Pancreas (tissue), 10 donors: ENCODE results near the gene XIRP1. TPM values are rescaled to one million over a fixed set of nuclear protein-coding genes. Genes with fewer than 3 reads are reported as not detected.

Experiments used
- ATAC-seq, 4 donors: fragments of 200-7000 bp; cut with Tn5 transposase; one replicate each; pipeline versions ENCODE4 v1.8.0 to v1.9.1; 2020; ENCODE audit warnings: mild to moderate bottlenecking in 4 of 4, moderate library complexity in 4 of 4
- DNase-seq, 6 donors: peaks; one replicate each; pipeline ENCODE4 v3.0.0-alpha.2; 2020
- FAIRE-seq: peaks from 2 replicates; lab custom pipeline; 2012; peaks lifted over from hg19 to GRCh38; lab: Jason Lieb, UNC
- H3K27ac ChIP-seq, 4 donors: fragments of 200-600 bp; sonication (generic); 1 replicate in 3 of 4; 2 replicates in 1 of 4; pipeline versions ENCODE4 v1.5.0 to v1.8.0; 2020
- H3K27me3 ChIP-seq, 4 donors: fragments of 200-600 bp; one replicate each; pipeline ENCODE4 v1.8.0; 2021
- H3K36me3 ChIP-seq, 3 donors: fragments of 200-600 bp; sonication (generic) in 1 of 3; one replicate each; pipeline versions ENCODE4 v1.5.0 to v1.8.0; 2020 to 2021
- H3K4me1 ChIP-seq, 3 donors: fragments of 200-600 bp; one replicate each; pipeline ENCODE4 v1.8.0; 2021
- H3K4me3 ChIP-seq, 4 donors: fragments of 200-600 bp; sonication (generic) in 2 of 4; one replicate each; pipeline versions ENCODE4 v1.5.0 to v1.8.0; 2020 to 2021
- H3K9me3 ChIP-seq, 4 donors: fragments of 200-600 bp; one replicate each; pipeline ENCODE4 v1.8.0; 2021
- CTCF ChIP-seq, 4 donors: fragments of 200-600 bp; sonication (generic) in 3 of 4; IDR thresholded peaks; one replicate each; pipeline versions ENCODE4 v1.5.0 to v1.8.0; 2021; ENCODE audit warnings: antibody characterized with exemption in 4 of 4
- WGBS, 2 donors: extraction: QIAGEN DNeasy Blood & Tissue Kit; methylation state at CpG; one replicate each; pipeline ENCODE4 v1.1.7; 2013; 5-methylcytosine and 5-hydroxymethylcytosine counted together
- intact Hi-C, 3 donors: fragments of 100-400 bp; cut with DNase I; formaldehyde crosslinking; loops; one replicate each; pipeline versions ENCODE4 v1.11.1 to v1.14.2; 2022
- polyA plus RNA-seq, 2 donors: library from polyadenylated mRNA; stranded (reverse); fragments of 200-250 nt; gene quantifications; one replicate each; pipeline ENCODE4 v1.2.3, GENCODE V29; 2013
- total RNA-seq, 6 donors: library from RNA; stranded (reverse); fragmentation: NEBNext Ultra II Directional in 4 of 6; extraction: Animal tissue kit (Norgen Biotek cat#: 25700) in 4 of 6; gene quantifications; one replicate each; pipeline versions ENCODE4 v1.2.1 to v1.2.4, GENCODE V29; 2021 to 2023
- donor health status: healthy with polysubstance abuse.
- donor health status: DM: no; HTN: no; CAD: no; lungs with moderate emphysema.
- donor health status: DM: no; HTN: no; CAD: no.
- donor health status: control.
- donor health status: control.
- donor health status: Bipolar disorder and iron deficiency.
- donor health status: DM: yes; HTN: yes; CAD: no.
- donor health status: DM: no; HTN: no; CAD: no.
- donor health status: DM: no; HTN: no; CAD: no.
- donor health status: DM: yes; HTN: yes; CAD: no.

Gene XIRP1
- total and polyA plus RNA-seq, 8 donors = 0.08 to 0.43 (median 0.12) TPM; not detected in 4

- 87 to 93% methylated on average over 2 of the region's 2 CpGs for WGBS, 2 donors
- H3K27me3 ChIP-seq = no peaks in the 10 kb centered on the region
- no peak overlapping the region for H3K27ac ChIP-seq
- no peaks in the 10 kb centered on the region for H3K9me3 ChIP-seq
- no peak for TF ChIP-seq CTCF (IDR thresholded peaks at IDR 0.05)
- H3K4me1 ChIP-seq = no peaks in the 10 kb centered on the region
- no peak overlapping the region for H3K4me3 ChIP-seq
- FAIRE-seq (no peak), DNase-seq (no peak), ATAC-seq (peak in 2 of 4 donors; percentile 67 to 80)
- no peaks in the 10 kb centered on the region for H3K36me3 ChIP-seq
- intact Hi-C loops = loop anchor here in 1 of 3 donors (10.0 kb wide), 1 partner anchor 59 kb away; no protein-coding TSS in a partner anchor
Measured at GRCh38 chr3:39216176-39216790, 23.9 kb upstream of the XIRP1 start.

- DNase-seq (no peak), ATAC-seq (no peak), FAIRE-seq (no peak)
- intact Hi-C loops = loop anchor here in 1 of 3 donors (10.0 kb wide), 1 partner anchor 61 kb away; no protein-coding TSS in a partner anchor
- Histone ChIP-seq H3K27ac (no peak overlapping the region), H3K9me3 (no peaks in the 10 kb centered on the region), H3K4me1 (no peaks in the 10 kb centered on the region), H3K27me3 (no peaks in the 10 kb centered on the region), H3K36me3 (no peaks in the 10 kb centered on the region), H3K4me3 (no peak overlapping the region)
- 57 to 69% methylated on average over 2 of the region's 2 CpGs for WGBS, 2 donors
- TF ChIP-seq CTCF (IDR thresholded peaks at IDR 0.05) = no peak
Measured at GRCh38 chr3:39213613-39214012, 21.2 kb upstream of the XIRP1 start.

- DNase-seq = no peak
- no peaks in the 10 kb centered on the region for H3K4me1 ChIP-seq
- FAIRE-seq = no peak
- H3K4me3 ChIP-seq = no peak overlapping the region
- no peak for TF ChIP-seq CTCF (IDR thresholded peaks at IDR 0.05)
- H3K27ac ChIP-seq = no peak overlapping the region
- no peaks in the 10 kb centered on the region for H3K27me3 ChIP-seq
- 95 to 97% methylated on average over 1 of the region's 1 CpG for WGBS, 2 donors
- intact Hi-C loops = loop anchor here in 1 of 3 donors (10.0 kb wide), 1 partner anchor 62 kb away; no protein-coding TSS in a partner anchor
- no peaks in the 10 kb centered on the region for H3K36me3 ChIP-seq
- no peaks in the 10 kb centered on the region for H3K9me3 ChIP-seq
- no peak for ATAC-seq
Measured at GRCh38 chr3:39212665-39213064, 20.3 kb upstream of the XIRP1 start.

GRCh38 chr3:39211332-39212130, 19.1 kb upstream of the XIRP1 start:
- ATAC-seq (no peak), FAIRE-seq (no peak), DNase-seq (no peak)
- Histone ChIP-seq H3K27me3 (no peaks in the 10 kb centered on the region), H3K4me3 (no peak overlapping the region), H3K36me3 (no peaks in the 10 kb centered on the region), H3K9me3 (no peaks in the 10 kb centered on the region), H3K27ac (no peak overlapping the region), H3K4me1 (no peaks in the 10 kb centered on the region)
- WGBS, 2 donors = 64 to 78% methylated on average over 4 of the region's 4 CpGs
- TF ChIP-seq CTCF (IDR thresholded peaks at IDR 0.05) = no peak
- intact Hi-C loops = loop anchor here in 1 of 3 donors (10.0 kb wide), 1 partner anchor 63 kb away; no protein-coding TSS in a partner anchor
